Stimulated activated CD8-positive, alpha-beta memory T cell treated with anti-CD3 and anti-CD28 coated beads, Interleukin-2, amount 100 ng/mL, for 1 hour (primary cell): Measurements from ENCODE around the gene GTPBP6.
"Not testable (repeated sequence)": the region's sequence is repeated elsewhere in the genome, so short reads cannot be mapped to it uniquely, and the experiment has no call there.

ENCODE experiments used
- DNase-seq, 2 donors: peaks; one replicate each; pipeline ENCODE4 v3.0.0-alpha.2; 2020; ENCODE audit warnings: low read depth in 2 of 2

Gene GTPBP6

DNA sequence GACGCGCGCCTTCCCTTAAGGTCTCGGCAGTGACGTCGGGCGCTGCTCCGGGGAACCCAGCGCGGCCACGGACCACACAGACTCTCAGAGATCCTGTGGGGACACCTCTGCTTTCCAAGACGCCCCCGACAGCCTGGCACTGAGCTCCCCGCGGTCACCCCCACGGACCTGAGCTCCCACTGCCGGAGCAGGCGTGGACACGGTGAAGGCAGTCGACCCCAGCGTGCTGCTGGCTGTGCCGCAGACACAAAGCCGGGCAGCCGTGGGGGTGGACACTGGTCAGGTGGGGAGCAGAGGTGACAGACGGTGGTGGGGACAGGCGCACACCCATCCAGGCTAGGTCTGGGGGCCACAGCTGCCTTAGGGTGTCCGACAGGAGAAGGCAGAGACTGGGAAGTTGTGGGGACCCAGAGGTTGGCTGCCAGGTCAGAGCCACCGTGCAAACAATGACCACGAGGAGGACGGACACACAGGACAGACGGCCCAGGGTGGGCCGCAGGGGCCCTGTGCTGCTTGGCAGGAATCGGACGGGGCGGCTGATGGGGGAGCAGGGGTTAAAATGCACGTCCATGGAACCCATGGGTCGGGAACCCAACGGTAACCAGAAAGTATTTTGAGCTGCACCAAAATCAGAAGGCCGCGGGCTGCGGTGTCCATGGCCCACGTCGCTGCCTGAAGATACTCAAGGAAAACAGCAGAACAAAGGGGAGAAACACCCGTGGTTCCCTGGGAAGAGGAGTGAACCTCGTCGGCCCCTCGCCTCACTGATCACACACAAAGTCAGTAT is 16.6 kb upstream of the GTPBP6 start:
- no peak for DNase-seq

DNA sequence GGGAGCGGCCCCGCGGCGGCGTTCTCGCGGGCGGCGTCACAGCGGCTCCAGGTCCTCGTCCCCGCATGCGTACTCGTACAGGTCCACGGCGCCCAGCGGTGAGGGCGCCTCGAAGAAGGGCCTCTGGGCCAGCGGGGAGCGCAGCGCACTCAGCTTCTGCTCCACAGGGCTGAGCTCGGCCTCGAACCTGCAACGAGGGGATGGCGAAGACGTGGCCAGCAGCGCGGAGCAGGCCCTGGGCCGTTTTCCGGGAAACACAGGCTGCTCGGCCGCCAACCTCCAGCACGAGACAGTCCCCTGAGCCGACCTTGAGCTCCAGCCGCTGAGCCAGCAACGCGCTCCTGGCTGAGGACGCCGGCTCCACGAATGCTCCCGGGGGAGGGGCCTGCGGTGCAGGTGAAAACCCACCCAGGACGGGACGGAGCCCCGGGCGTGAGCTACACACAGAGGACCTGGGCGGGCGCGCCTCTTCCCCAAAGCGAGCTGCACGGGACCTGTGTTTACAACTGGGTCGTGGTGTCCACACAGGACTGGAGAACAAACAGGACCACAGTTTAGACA is 15.8 kb upstream of the GTPBP6 start:
- no peak for DNase-seq

- no peak for DNase-seq
These were observed 15.2 kb upstream of the GTPBP6 start for GRCh38 chrX:333611-334311.

- DNase-seq = no peak
These were observed 14.5 kb upstream of the GTPBP6 start for GRCh38 chrX:332916-333610.

- DNase-seq = no peak
These were observed 13.9 kb upstream of the GTPBP6 start for GRCh38 chrX:332496-332860.

DNA sequence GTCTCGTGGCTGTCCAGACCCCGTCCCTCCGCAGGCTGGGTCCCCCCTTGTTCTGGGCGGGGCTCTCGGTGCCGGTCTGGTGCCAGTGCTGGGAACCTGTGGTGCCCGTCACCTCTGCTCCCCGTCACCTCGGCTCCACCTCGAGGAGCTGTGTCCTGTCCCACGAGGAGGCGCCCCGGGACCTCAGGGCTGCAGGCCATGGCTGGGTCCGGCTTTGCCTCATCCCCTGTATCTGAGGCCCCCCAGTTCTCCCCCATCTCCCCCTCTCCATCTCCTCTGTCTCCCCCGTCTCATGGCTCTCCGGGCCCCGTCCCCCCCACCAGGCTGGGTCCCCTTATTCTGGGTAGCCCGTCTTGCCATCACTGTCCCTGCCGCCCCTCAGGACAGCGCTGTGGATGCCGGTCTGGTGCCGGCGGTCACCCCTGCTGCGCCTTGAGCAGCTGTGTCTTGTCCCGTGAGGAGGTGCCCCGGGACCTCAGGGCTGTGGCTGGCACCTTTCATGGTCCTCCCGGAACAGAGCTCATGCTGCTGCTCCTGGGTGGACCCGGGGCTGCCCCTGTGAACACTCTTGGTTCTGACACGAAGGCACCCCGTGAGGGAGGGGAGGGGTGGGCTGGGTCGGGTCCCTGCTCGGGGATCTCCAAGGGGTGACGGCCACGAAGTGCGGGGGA is 13.4 kb upstream of the GTPBP6 start:
- no peak for DNase-seq

- no peak for DNase-seq
These were observed 12.7 kb upstream of the GTPBP6 start for GRCh38 chrX:331151-331824.

DNA sequence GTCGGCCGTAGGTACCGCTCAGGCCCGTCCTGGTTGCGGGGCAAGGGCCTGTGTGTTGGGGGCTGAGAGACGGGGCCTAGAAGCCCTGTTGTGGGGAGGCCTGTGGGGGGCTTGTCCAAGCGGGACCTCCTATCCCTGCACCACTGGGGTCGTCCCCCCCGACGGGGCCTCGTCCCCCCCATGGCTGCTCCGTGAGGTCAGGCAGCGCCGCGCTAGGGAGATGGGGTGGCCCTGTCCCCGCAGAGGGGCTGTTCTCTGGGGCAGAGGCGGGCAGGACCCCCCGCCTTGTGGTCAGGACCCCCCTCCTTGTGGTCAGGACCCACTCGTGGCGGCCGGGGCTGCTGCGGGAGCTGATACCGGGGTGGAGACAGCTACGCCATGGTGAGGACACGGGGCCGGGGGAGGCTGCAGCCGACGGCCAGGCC is 12.1 kb upstream of the GTPBP6 start:
- no peak for DNase-seq

DNA sequence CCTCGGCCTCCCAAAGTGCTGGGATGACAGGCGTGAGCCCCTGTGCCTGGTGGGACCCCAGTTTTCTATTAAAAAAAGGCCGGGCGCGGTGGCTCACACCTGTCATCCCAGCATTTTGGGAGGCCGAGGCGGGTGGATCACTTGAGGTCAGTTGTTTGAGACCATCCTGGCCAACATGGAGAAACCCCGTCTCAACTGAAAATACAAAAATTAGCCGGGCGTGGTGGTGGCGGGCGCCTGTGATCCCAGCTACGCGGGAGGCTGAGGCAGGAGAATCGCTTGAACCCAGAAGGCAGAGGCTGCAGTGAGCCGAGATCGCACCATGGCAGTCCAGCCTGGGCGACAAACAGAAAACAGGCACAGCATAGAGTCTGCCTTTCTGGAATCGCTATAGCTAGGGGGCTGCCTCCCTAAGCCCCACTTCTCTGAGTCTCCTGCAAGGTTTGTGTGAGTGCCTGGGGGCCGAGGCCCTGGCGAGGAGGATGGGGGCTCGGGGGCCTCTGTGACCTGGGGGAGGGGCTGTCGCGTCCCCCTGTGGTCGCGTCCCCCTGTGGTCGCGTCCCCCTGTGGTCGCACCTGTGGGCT is 11.6 kb upstream of the GTPBP6 start:
- DNase-seq = not testable (repeated sequence)

- no peak for DNase-seq
These were observed 10.8 kb upstream of the GTPBP6 start for GRCh38 chrX:329291-329910.

DNA sequence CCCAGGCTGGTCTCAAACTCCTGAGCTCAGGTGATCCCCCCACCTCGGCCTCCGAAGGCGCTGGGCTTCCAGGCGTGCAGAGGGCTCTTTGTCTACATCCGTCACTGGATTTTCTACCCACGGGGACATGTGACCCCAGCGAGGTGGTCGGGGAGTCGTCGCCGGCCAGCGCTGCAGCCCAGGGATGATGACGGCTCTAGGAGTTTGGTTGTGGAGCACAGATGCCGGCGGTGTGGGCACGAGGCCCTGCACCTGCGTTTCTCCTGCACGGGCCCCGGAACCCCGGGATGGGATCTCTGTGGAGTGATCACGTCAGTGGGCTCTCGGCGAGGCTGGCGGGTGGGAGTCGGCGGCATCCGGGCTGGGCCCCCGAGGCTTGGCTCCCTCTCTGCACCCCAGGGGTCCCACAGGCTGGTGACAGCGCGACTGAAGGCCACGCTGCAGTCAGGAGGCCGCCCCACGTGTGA is 9.1 kb upstream of the GTPBP6 start:
- DNase-seq = no peak

DNA sequence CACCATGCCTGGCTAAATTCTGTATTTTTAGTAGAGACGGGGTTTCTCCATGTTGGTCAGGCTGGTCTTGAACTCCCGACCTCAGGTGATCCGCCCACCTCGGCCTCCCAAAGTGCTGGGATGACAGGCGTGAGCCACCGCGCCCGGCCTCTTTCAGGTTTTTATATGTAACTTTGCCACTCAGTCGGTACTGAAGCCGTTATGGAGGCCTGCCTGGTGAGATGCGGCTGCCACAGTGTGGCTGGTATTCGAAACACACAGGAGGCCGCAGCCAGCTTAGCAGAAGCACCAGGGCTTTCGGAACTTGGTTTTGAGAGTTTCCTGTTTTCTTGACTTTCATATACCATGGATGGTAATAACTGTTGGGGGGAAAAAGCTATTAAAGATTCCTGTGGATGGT is 6.1 kb upstream of the GTPBP6 start:
- DNase-seq = not testable (repeated sequence)

GRCh38 chrX:323721-324628 is 5.4 kb upstream of the GTPBP6 start:
- no peak for DNase-seq

- no peak for DNase-seq
These were observed 1.7 kb upstream of the GTPBP6 start for GRCh38 chrX:320126-320783.

DNA sequence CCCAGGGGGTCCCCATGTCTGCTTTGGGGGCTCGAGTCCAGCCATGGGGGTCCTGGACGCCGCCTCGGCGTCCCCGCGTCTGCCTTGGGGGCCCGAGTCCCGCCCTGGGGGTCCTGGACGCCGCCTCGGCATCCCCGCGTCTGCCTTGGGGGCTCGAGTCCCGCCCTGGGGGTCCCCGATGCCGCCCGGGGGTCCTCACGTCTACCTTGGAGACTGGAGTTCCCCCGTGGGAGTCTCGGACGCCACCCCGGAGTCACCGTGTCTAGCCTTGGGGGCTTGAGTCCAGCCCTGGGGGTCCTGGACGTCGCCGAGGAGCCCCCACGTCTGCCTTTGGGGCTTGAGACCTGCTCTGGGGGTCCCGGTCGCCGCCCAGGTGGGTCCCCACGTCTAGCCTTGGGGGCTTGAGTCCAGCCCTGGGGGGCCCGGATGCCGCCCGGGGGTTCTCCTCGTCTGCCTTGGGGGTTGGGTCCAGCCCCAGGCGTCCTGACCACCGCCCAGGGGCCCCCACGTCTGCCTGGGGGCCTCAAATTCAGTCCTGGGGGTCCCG is 1.1 kb upstream of the GTPBP6 start:
- no peak for DNase-seq

DNA sequence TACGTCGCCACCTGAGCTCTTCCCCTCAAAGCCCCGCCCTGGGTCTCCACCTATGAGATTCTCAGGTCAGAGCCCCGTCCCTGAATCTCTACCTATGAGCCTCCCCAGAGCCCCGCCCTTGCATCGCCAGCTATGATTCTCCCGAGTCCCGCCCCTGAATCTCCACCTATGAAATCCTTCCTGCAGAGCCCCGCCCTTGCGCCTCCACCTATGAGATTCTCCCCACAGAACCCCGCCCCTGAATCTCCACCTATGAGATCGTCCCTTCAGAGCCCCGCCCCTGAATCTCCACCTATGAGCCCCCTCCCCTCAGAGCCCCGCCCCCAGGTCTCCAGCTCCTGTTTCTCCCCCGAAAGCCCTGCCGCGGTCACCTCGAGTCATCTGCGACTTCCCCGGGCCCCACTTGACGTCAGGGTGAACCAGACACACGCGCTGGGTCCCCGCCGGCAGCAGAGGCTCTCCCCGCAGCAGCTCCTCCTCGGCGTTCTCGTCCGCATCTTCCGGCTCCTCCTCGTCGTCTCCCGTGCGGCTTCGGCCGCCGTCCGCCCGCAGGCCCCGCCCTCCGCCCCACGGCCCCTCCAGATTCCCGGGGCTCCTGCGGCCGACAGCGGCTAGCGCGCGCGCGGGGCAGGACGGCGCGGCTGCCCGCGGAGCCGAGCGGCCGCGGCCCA is 393 bp downstream of the GTPBP6 start:
- DNase-seq = peak; percentile 86 to 96

DNA sequence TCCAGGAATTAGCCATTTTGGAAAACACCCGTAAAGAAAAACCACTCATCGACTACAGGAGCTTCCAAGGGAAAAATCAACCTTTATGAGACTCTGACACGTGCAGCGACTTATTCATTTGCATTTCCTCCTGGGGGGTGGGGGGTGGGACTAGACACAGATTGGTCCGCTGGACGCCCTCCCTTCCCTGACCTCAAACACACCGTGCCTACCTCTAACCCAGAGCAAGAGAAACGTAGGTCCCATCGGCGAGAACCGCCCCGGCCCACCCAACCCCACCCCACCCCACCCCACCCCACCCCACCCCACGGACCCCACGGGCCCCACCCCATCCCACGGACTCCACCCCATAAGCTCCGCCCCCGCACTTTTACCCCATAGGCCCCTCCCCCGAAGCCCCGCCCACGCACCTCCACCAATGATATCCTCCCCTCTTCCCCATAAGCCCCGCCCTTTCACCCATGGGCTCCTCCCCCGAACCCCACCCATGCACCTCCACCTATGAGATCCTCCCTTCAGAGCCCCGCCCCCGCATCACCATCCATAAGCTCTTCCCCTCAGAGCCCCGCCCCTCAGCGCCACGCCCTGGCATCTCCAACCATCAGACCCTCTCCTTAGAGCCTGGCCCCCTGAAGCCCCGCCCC is 1.1 kb downstream of the GTPBP6 start:
- no peak for DNase-seq
